ENCODE measurements around the gene RHBDF1.
A peak's percentile ranks its signal among the peaks of the same experiment; 100 is the strongest.

RHBDF1 gene

GRCh38 chr16:72561-73548, at the start of gene RHBDF1:
TSS of gene RHBDF1 (minus strand) at chr16:72631. CDS start at chr16:65015, 7,616 bp downstream.
- Histone ChIP-seq H3K36me3 (ENCODE audit: control insufficient read depth in 1 of 2, insufficient read depth in 2 of 2, low read length in 2 of 2) (no peaks in the 10 kb centered on the region), H3K27ac (ENCODE audit: low read length) (peak within 1 kb of the TSS; percentile 23), H3K9me3 (ENCODE audit: control insufficient read depth in 1 of 2, low read length in 2 of 2) (no peaks in the 10 kb centered on the region), H3K27me3 (ENCODE audit: low read depth, low read length) (no peaks in the 10 kb centered on the region), H3K4me3 (ENCODE audit: low read depth in 1 of 2, low read length in 2 of 2) (peak within 1 kb of the TSS; percentile 66 to 69), H3K4me1 (ENCODE audit: control insufficient read depth in 1 of 2, insufficient read depth in 2 of 2, low read length in 2 of 2) (peaks cover 7 to 63% of the 10 kb centered on the region in 2 donors)

GRCh38 chr16:120756-121155, 48.3 kb upstream of the RHBDF1 start:
- Histone ChIP-seq H3K27ac (ENCODE audit: low read length) (no peak overlapping the region), H3K27me3 (ENCODE audit: low read depth, low read length) (no peaks in the 10 kb centered on the region), H3K36me3 (ENCODE audit: control insufficient read depth in 1 of 2, insufficient read depth in 2 of 2, low read length in 2 of 2) (peaks cover 10 to 18% of the 10 kb centered on the region in 2 donors), H3K4me1 (ENCODE audit: control insufficient read depth in 1 of 2, insufficient read depth in 2 of 2, low read length in 2 of 2) (no peaks in the 10 kb centered on the region), H3K9me3 (ENCODE audit: control insufficient read depth in 1 of 2, low read length in 2 of 2) (no peaks in the 10 kb centered on the region), H3K4me3 (ENCODE audit: low read depth in 1 of 2, low read length in 2 of 2) (no peak overlapping the region)

GRCh38 chr16:119835-120491, 47.5 kb upstream of the RHBDF1 start:
- Histone ChIP-seq H3K4me1 (ENCODE audit: control insufficient read depth in 1 of 2, insufficient read depth in 2 of 2, low read length in 2 of 2) (no peaks in the 10 kb centered on the region), H3K27ac (ENCODE audit: low read length) (no peak overlapping the region), H3K4me3 (ENCODE audit: low read depth in 1 of 2, low read length in 2 of 2) (no peak overlapping the region), H3K9me3 (ENCODE audit: control insufficient read depth in 1 of 2, low read length in 2 of 2) (no peaks in the 10 kb centered on the region), H3K36me3 (ENCODE audit: control insufficient read depth in 1 of 2, insufficient read depth in 2 of 2, low read length in 2 of 2) (peaks cover 10 to 18% of the 10 kb centered on the region in 2 donors), H3K27me3 (ENCODE audit: low read depth, low read length) (no peaks in the 10 kb centered on the region)

GRCh38 chr16:119295-119694, 46.9 kb upstream of the RHBDF1 start:
- H3K4me1 ChIP-seq (ENCODE audit: control insufficient read depth in 1 of 2, insufficient read depth in 2 of 2, low read length in 2 of 2), result no peaks in the 10 kb centered on the region
- no peak overlapping the region for H3K27ac ChIP-seq (ENCODE audit: low read length)
- peaks cover 10 to 15% of the 10 kb centered on the region in 2 donors for H3K36me3 ChIP-seq (ENCODE audit: control insufficient read depth in 1 of 2, insufficient read depth in 2 of 2, low read length in 2 of 2)
- H3K4me3 ChIP-seq (ENCODE audit: low read depth in 1 of 2, low read length in 2 of 2), result no peak overlapping the region
- H3K27me3 ChIP-seq (ENCODE audit: low read depth, low read length), result no peaks in the 10 kb centered on the region
- no peaks in the 10 kb centered on the region for H3K9me3 ChIP-seq (ENCODE audit: control insufficient read depth in 1 of 2, low read length in 2 of 2)

GRCh38 chr16:118857-119256, 46.4 kb upstream of the RHBDF1 start:
- no peaks in the 10 kb centered on the region for H3K4me1 ChIP-seq (ENCODE audit: control insufficient read depth in 1 of 2, insufficient read depth in 2 of 2, low read length in 2 of 2)
- no peaks in the 10 kb centered on the region for H3K27me3 ChIP-seq (ENCODE audit: low read depth, low read length)
- H3K9me3 ChIP-seq (ENCODE audit: control insufficient read depth in 1 of 2, low read length in 2 of 2), result no peaks in the 10 kb centered on the region
- H3K27ac ChIP-seq (ENCODE audit: low read length), result no peak overlapping the region
- no peak overlapping the region for H3K4me3 ChIP-seq (ENCODE audit: low read depth in 1 of 2, low read length in 2 of 2)
- H3K36me3 ChIP-seq (ENCODE audit: control insufficient read depth in 1 of 2, insufficient read depth in 2 of 2, low read length in 2 of 2), result peaks cover 10 to 13% of the 10 kb centered on the region in 2 donors

- Histone ChIP-seq H3K9me3 (ENCODE audit: control insufficient read depth in 1 of 2, low read length in 2 of 2) (no peaks in the 10 kb centered on the region), H3K27ac (ENCODE audit: low read length) (no peak overlapping the region), H3K4me1 (ENCODE audit: control insufficient read depth in 1 of 2, insufficient read depth in 2 of 2, low read length in 2 of 2) (peaks cover 0 to 7% of the 10 kb centered on the region in 2 donors), H3K4me3 (ENCODE audit: low read depth in 1 of 2, low read length in 2 of 2) (no peak overlapping the region), H3K36me3 (ENCODE audit: control insufficient read depth in 1 of 2, insufficient read depth in 2 of 2, low read length in 2 of 2) (peaks cover 10 to 21% of the 10 kb centered on the region in 2 donors), H3K27me3 (ENCODE audit: low read depth, low read length) (no peaks in the 10 kb centered on the region)
Measured at GRCh38 chr16:117379-118365, 45.2 kb upstream of the RHBDF1 start.

GRCh38 chr16:116015-116414, 43.6 kb upstream of the RHBDF1 start:
- no peaks in the 10 kb centered on the region for H3K9me3 ChIP-seq (ENCODE audit: control insufficient read depth in 1 of 2, low read length in 2 of 2)
- H3K36me3 ChIP-seq (ENCODE audit: control insufficient read depth in 1 of 2, insufficient read depth in 2 of 2, low read length in 2 of 2), result peaks cover 17 to 29% of the 10 kb centered on the region in 2 donors
- H3K27ac ChIP-seq (ENCODE audit: low read length), result no peak overlapping the region
- peaks cover 0 to 7% of the 10 kb centered on the region in 2 donors for H3K4me1 ChIP-seq (ENCODE audit: control insufficient read depth in 1 of 2, insufficient read depth in 2 of 2, low read length in 2 of 2)
- H3K27me3 ChIP-seq (ENCODE audit: low read depth, low read length), result no peaks in the 10 kb centered on the region
- no peak overlapping the region for H3K4me3 ChIP-seq (ENCODE audit: low read depth in 1 of 2, low read length in 2 of 2)

- H3K9me3 ChIP-seq (ENCODE audit: control insufficient read depth in 1 of 2, low read length in 2 of 2), result no peaks in the 10 kb centered on the region
- peaks cover 21 to 37% of the 10 kb centered on the region in 2 donors for H3K36me3 ChIP-seq (ENCODE audit: control insufficient read depth in 1 of 2, insufficient read depth in 2 of 2, low read length in 2 of 2)
- no peak overlapping the region for H3K27ac ChIP-seq (ENCODE audit: low read length)
- H3K4me1 ChIP-seq (ENCODE audit: control insufficient read depth in 1 of 2, insufficient read depth in 2 of 2, low read length in 2 of 2), result peaks cover 0 to 7% of the 10 kb centered on the region in 2 donors
- no peak overlapping the region for H3K4me3 ChIP-seq (ENCODE audit: low read depth in 1 of 2, low read length in 2 of 2)
- H3K27me3 ChIP-seq (ENCODE audit: low read depth, low read length), result no peaks in the 10 kb centered on the region
Measured at GRCh38 chr16:114327-114726, 41.9 kb upstream of the RHBDF1 start.

GRCh38 chr16:112153-112840, 39.9 kb upstream of the RHBDF1 start:
- peaks cover 0 to 7% of the 10 kb centered on the region in 2 donors for H3K4me1 ChIP-seq (ENCODE audit: control insufficient read depth in 1 of 2, insufficient read depth in 2 of 2, low read length in 2 of 2)
- H3K36me3 ChIP-seq (ENCODE audit: control insufficient read depth in 1 of 2, insufficient read depth in 2 of 2, low read length in 2 of 2), result peaks cover 27 to 39% of the 10 kb centered on the region in 2 donors
- H3K4me3 ChIP-seq (ENCODE audit: low read depth in 1 of 2, low read length in 2 of 2), result no peak overlapping the region
- H3K27ac ChIP-seq (ENCODE audit: low read length), result no peak overlapping the region
- H3K9me3 ChIP-seq (ENCODE audit: control insufficient read depth in 1 of 2, low read length in 2 of 2), result no peaks in the 10 kb centered on the region
- H3K27me3 ChIP-seq (ENCODE audit: low read depth, low read length), result no peaks in the 10 kb centered on the region

GRCh38 chr16:106623-107324, 34.3 kb upstream of the RHBDF1 start:
- Histone ChIP-seq H3K36me3 (ENCODE audit: control insufficient read depth in 1 of 2, insufficient read depth in 2 of 2, low read length in 2 of 2) (peaks cover 14 to 22% of the 10 kb centered on the region in 2 donors), H3K27ac (ENCODE audit: low read length) (no peak overlapping the region), H3K4me3 (ENCODE audit: low read depth in 1 of 2, low read length in 2 of 2) (no peak overlapping the region), H3K4me1 (ENCODE audit: control insufficient read depth in 1 of 2, insufficient read depth in 2 of 2, low read length in 2 of 2) (peaks cover 0 to 12% of the 10 kb centered on the region in 2 donors), H3K27me3 (ENCODE audit: low read depth, low read length) (no peaks in the 10 kb centered on the region), H3K9me3 (ENCODE audit: control insufficient read depth in 1 of 2, low read length in 2 of 2) (no peaks in the 10 kb centered on the region)

Data from muscle layer of duodenum (tissue), 2 donors.